Measurements from ENCODE around the gene SPATA20. TPM values are rescaled to one million over a fixed set of nuclear protein-coding genes. Genes with fewer than 3 reads are reported as not detected.

SPATA20 gene
- total RNA-seq, 1 experiment from 2014 or later: 149 TPM

DNA sequence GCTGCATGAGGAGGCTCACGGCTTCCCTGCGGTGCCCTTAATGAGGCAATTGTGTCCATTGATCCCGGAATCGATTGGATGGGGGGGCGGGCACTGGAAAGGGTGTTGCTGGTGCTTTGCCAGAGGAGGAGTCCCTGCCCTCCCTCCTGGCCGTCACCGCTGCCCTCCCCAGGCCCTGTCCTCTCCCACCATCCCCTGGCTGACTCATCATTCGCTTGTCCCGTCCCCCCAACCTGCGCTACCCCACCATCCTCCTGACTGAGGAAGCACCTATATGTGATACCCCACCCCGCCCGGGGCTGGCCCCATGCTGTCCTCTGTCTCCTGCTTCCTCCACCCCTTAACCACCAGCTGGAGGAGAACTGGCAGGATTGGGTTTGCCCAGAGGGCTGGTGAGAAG is 34.3 kb downstream of the SPATA20 start:
- Histone ChIP-seq H3K9me3 (peaks cover 3% of the 10 kb centered on the region; the same call in 1 of the 2 replicates), H3K36me3 (ENCODE audit: control insufficient read depth, insufficient read depth, low read length) (no peaks in the 10 kb centered on the region), H3K27me3 (replicated peaks; ENCODE audit: control insufficient read depth, insufficient read depth, low read length) (no peaks in the 10 kb centered on the region), H3K4me1 (no peaks in the 10 kb centered on the region), H3K4me3 (ENCODE audit: low read depth, low read length) (no peak overlapping the region)
- Mint-ChIP-seq H3K9me3 (ENCODE audit: unreplicated experiment) (no peaks in the 10 kb centered on the region), H3K27ac (ENCODE audit: unreplicated experiment) (no peak overlapping the region), H3K4me1 (ENCODE audit: low read depth, unreplicated experiment) (peaks cover 7% of the 10 kb centered on the region), H3K27me3 (ENCODE audit: insufficient read depth, unreplicated experiment) (peaks cover 2% of the 10 kb centered on the region), H3K36me3 (ENCODE audit: insufficient read depth, unreplicated experiment) (no peaks in the 10 kb centered on the region), H3K4me3 (ENCODE audit: unreplicated experiment) (no peak overlapping the region)
- no peak for DNase-seq
- intact Hi-C loops (cut with micrococcal nuclease; ENCODE audit: unreplicated experiment): no loop called here
- no TSS peak for BruUV-seq (replicated peaks)
- TF ChIP-seq, protein P1, sequence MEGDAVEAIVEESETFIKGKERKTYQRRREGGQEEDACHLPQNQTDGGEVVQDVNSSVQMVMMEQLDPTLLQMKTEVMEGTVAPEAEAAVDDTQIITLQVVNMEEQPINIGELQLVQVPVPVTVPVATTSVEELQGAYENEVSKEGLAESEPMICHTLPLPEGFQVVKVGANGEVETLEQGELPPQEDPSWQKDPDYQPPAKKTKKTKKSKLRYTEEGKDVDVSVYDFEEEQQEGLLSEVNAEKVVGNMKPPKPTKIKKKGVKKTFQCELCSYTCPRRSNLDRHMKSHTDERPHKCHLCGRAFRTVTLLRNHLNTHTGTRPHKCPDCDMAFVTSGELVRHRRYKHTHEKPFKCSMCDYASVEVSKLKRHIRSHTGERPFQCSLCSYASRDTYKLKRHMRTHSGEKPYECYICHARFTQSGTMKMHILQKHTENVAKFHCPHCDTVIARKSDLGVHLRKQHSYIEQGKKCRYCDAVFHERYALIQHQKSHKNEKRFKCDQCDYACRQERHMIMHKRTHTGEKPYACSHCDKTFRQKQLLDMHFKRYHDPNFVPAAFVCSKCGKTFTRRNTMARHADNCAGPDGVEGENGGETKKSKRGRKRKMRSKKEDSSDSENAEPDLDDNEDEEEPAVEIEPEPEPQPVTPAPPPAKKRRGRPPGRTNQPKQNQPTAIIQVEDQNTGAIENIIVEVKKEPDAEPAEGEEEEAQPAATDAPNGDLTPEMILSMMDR (IDR thresholded peaks at IDR 0.05; ENCODE audit: insufficient read depth in 1 of 2, low read depth in 1 of 2, low read length in 1 of 2, severe bottlenecking in 1 of 2, unreplicated experiment in 1 of 2): no peak
- ChIA-PET CTCF (no interaction called here), POLR2A (no interaction called here)

DNA sequence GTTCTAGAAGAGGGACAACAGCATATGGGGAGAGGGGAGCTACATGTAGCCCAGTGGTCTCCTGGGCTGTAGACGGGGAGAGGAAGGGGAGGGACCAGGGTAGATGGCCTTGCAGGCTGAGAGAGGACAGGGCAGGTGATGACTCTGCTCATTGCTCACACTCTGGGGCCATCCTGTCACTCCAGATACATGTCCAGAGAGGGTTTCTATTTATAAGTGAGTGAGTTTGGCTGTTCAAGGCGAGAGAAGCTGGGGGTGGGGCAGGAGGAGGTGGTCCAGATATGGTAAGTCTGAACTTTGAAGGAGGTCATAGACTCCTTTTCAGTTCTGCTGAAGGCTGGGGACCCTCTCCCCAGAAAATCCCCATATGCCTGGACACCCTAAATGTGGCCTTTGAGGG is 35.8 kb downstream of the SPATA20 start:
- ChIA-PET CTCF (interaction anchor here (0.5 to 1.4 kb wide), 3 partner anchors 21 to 82 kb away, joined by 3 to 7 read pairs (median 3); no protein-coding TSS in a partner anchor), POLR2A (no interaction called here)
- Histone ChIP-seq H3K9me3 (peaks cover 3% of the 10 kb centered on the region; the same call in 1 of the 2 replicates), H3K36me3 (ENCODE audit: control insufficient read depth, insufficient read depth, low read length) (no peaks in the 10 kb centered on the region), H3K4me3 (ENCODE audit: low read depth, low read length) (no peak overlapping the region), H3K27me3 (replicated peaks; ENCODE audit: control insufficient read depth, insufficient read depth, low read length) (no peaks in the 10 kb centered on the region), H3K4me1 (no peaks in the 10 kb centered on the region)
- no peaks in the 10 kb centered on the region for H3K36me3 Mint-ChIP-seq (ENCODE audit: insufficient read depth, unreplicated experiment)
- no peaks in the 10 kb centered on the region for H3K27me3 Mint-ChIP-seq (ENCODE audit: insufficient read depth, unreplicated experiment)
- no peak overlapping the region for H3K4me3 Mint-ChIP-seq (ENCODE audit: unreplicated experiment)
- no TSS peak for BruUV-seq (replicated peaks)
- TF ChIP-seq, protein P1 (IDR thresholded peaks at IDR 0.05; ENCODE audit: insufficient read depth in 1 of 2, low read depth in 1 of 2, low read length in 1 of 2, severe bottlenecking in 1 of 2, unreplicated experiment in 1 of 2): no peak
- H3K9me3 Mint-ChIP-seq (ENCODE audit: unreplicated experiment): no peaks in the 10 kb centered on the region
- H3K4me1 Mint-ChIP-seq (ENCODE audit: low read depth, unreplicated experiment): peaks cover 7% of the 10 kb centered on the region
- no peak for DNase-seq
- intact Hi-C loops (cut with micrococcal nuclease; ENCODE audit: unreplicated experiment): no loop called here
- no peak overlapping the region for H3K27ac Mint-ChIP-seq (ENCODE audit: unreplicated experiment)

DNA sequence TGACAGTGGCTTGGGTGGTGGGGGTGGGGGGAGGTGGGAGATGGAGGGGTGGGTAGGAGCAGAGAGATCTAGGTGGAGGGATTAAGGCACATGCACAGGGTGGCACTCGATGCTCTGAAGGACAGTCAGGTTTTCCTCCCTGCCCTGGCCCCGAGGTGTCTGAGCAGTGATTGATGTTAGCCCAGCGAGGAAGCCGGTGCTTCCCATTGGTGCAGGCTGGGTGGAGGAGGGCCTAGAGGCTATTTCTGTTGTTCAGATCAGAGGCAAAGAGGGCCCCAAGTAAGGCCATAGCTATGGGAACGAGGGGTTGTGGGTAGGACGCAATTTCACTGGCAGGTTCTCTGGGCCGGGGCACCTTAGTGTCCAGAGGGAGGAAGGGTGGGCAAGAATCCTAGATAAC is 36.7 kb downstream of the SPATA20 start:
- Histone ChIP-seq H3K9me3 (peaks cover 3% of the 10 kb centered on the region; the same call in 1 of the 2 replicates), H3K27me3 (replicated peaks; ENCODE audit: control insufficient read depth, insufficient read depth, low read length) (no peaks in the 10 kb centered on the region), H3K36me3 (ENCODE audit: control insufficient read depth, insufficient read depth, low read length) (no peaks in the 10 kb centered on the region), H3K4me3 (ENCODE audit: low read depth, low read length) (no peak overlapping the region), H3K4me1 (peaks cover 3% of the 10 kb centered on the region; the same call in 1 of the 2 replicates)
- ChIA-PET CTCF (interaction anchor here (0.6 to 1.4 kb wide), 2 partner anchors 22 to 31 kb away, joined by 3 to 6 read pairs; no protein-coding TSS in a partner anchor), POLR2A (interaction anchor here (0.6 kb wide), 1 partner anchor 67 kb away, joined by 6 read pairs; no protein-coding TSS in a partner anchor)
- Mint-ChIP-seq H3K27me3 (ENCODE audit: insufficient read depth, unreplicated experiment) (no peaks in the 10 kb centered on the region), H3K27ac (ENCODE audit: unreplicated experiment) (no peak overlapping the region), H3K4me1 (ENCODE audit: low read depth, unreplicated experiment) (peaks cover 7% of the 10 kb centered on the region), H3K4me3 (ENCODE audit: unreplicated experiment) (no peak overlapping the region), H3K9me3 (ENCODE audit: unreplicated experiment) (no peaks in the 10 kb centered on the region), H3K36me3 (ENCODE audit: insufficient read depth, unreplicated experiment) (no peaks in the 10 kb centered on the region)
- no TSS peak for BruUV-seq (replicated peaks)
- peak in 1 of 2 experiments; percentile 43 for DNase-seq
- TF ChIP-seq, protein P1 (IDR thresholded peaks at IDR 0.05; ENCODE audit: insufficient read depth in 1 of 2, low read depth in 1 of 2, low read length in 1 of 2, severe bottlenecking in 1 of 2, unreplicated experiment in 1 of 2): no peak
- intact Hi-C loops (cut with micrococcal nuclease; ENCODE audit: unreplicated experiment): no loop called here
